Progenitor cell of endocrine pancreas (in vitro differentiated cells): ENCODE results near the gene BTRC. TPM values are rescaled to one million over a fixed set of nuclear protein-coding genes. Genes with fewer than 3 reads are reported as not detected.

Experiments
- DNase-seq: peaks from one replicate; pipeline ENCODE4 v3.0.0; 2021; ENCODE audit warnings: low spot score; ENCODE audit not compliant: unreplicated experiment
- H3K27ac Mint-ChIP-seq: 2 replicates; pipeline ENCODE4 v1.8.0; 2021; ENCODE audit warnings: mild to moderate bottlenecking, moderate library complexity, mixed read lengths
- H3K27me3 Mint-ChIP-seq: 2 replicates; pipeline ENCODE4 v1.8.0; 2021; ENCODE audit warnings: mixed read lengths
- H3K36me3 Mint-ChIP-seq: 2 replicates; pipeline ENCODE4 v1.8.0; 2022; ENCODE audit warnings: mixed read lengths; ENCODE audit not compliant: insufficient read depth
- H3K4me1 Mint-ChIP-seq: 2 replicates; pipeline ENCODE4 v1.8.0; 2021; ENCODE audit warnings: low read depth, mixed read lengths
- H3K4me3 Mint-ChIP-seq: 2 replicates; pipeline ENCODE4 v1.8.0; 2021; ENCODE audit warnings: low read depth, mild to moderate bottlenecking, moderate library complexity, mixed read lengths
- H3K9me3 Mint-ChIP-seq: 2 replicates; pipeline ENCODE4 v1.8.0; 2021; ENCODE audit warnings: low read depth, mixed read lengths
- total RNA-seq: library from RNA; stranded (reverse); gene quantifications from 2 replicates; pipeline ENCODE4 v1.2.1, GENCODE V29; 2021
- TF ChIP-seq, protein P1 (sequence below): fragments of 200-600 bp; sonication (generic); IDR thresholded peaks from one replicate; pipeline ENCODE4 v1.5.0; 2021; ENCODE audit warnings: antibody characterized with exemption, mild to moderate bottlenecking; ENCODE audit not compliant: unreplicated experiment

BTRC gene
- total RNA-seq, 1 donor from 2014 or later = 46.5 TPM

DNA sequence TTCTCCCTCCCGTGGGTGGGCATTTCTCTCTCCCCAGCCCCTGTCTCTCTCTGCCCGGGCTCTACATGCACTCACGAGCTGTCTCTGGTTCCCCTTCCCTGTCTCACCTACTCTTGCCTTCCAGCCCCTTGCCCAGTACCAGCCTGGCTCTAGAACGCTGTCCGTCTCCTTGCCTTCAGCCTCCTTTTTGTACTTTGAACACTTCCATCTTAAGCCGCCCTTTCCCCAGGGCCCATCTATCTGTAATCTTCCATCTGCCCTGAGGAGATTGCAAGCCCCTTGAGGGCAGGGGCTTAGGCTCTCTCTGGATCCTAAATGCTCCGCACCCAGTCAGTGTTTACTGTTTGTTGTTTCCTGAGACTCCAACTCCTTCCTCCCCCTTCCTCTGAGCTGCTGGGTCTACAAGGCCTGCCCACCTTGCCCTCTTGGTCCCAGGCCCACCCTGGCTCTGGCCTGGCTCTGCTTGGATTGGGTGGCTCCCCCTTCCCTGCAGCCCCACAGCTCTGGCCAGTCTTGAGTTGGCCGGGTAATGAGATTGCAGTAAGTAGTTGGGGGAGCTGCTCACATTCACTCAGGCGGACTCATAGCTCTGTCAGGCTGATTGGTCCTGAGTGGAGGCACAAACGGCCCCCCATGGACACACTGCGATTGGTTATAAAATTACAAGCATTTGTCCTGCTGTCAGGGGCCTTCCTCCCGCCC is 205.8 kb downstream of the BTRC start:
- H3K4me1 Mint-ChIP-seq = no peaks in the 10 kb centered on the region
- TF ChIP-seq, protein P1, sequence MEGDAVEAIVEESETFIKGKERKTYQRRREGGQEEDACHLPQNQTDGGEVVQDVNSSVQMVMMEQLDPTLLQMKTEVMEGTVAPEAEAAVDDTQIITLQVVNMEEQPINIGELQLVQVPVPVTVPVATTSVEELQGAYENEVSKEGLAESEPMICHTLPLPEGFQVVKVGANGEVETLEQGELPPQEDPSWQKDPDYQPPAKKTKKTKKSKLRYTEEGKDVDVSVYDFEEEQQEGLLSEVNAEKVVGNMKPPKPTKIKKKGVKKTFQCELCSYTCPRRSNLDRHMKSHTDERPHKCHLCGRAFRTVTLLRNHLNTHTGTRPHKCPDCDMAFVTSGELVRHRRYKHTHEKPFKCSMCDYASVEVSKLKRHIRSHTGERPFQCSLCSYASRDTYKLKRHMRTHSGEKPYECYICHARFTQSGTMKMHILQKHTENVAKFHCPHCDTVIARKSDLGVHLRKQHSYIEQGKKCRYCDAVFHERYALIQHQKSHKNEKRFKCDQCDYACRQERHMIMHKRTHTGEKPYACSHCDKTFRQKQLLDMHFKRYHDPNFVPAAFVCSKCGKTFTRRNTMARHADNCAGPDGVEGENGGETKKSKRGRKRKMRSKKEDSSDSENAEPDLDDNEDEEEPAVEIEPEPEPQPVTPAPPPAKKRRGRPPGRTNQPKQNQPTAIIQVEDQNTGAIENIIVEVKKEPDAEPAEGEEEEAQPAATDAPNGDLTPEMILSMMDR = no peak
- peaks cover 16% of the 10 kb centered on the region for H3K27me3 Mint-ChIP-seq
- no peak overlapping the region for H3K27ac Mint-ChIP-seq
- no peak overlapping the region for H3K4me3 Mint-ChIP-seq
- no peak for DNase-seq
- H3K36me3 Mint-ChIP-seq = no peaks in the 10 kb centered on the region
- no peaks in the 10 kb centered on the region for H3K9me3 Mint-ChIP-seq

DNA sequence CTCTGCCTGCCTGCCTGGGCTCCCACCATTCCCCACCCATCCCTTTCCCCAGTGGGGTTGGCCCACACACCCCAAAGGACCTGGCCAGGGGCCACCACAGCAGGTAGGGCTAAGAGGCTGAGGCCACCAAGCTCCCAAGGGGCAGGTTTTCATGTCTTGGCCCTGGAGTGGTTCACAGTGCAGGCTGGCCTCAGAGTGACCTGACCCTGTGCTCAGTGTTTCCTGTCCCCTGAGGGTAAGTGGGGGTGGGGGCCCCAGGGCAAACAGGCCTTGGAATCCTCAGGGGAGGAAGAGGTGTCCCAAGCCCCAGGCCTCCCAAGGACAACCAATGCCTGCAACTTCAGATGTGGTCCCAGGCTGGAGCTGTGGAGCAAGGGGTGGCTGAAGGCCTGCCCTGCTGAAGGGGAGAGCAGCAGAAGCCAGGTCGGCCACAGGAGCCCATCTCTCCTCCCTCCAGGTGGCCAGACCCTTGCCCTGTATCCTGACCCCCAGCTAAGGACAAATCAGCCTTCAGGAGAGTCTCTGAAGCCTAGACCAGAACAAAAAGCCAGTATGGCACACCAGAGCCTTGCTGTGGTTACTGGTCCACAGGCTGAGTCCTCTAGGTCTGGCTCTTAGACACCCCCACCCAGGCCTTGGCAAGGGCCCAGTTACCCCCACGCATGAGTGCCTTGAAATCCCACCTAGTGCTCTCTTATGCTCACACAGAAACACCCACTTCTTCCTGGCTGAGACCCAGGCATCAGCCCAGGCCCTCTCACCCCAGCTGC is 206.5 kb downstream of the BTRC start:
- no peak overlapping the region for H3K4me3 Mint-ChIP-seq
- H3K36me3 Mint-ChIP-seq = no peaks in the 10 kb centered on the region
- H3K4me1 Mint-ChIP-seq = no peaks in the 10 kb centered on the region
- DNase-seq = no peak
- H3K9me3 Mint-ChIP-seq = no peaks in the 10 kb centered on the region
- no peak overlapping the region for H3K27ac Mint-ChIP-seq
- H3K27me3 Mint-ChIP-seq = peaks cover 24% of the 10 kb centered on the region
- TF ChIP-seq, protein P1 = no peak

DNA sequence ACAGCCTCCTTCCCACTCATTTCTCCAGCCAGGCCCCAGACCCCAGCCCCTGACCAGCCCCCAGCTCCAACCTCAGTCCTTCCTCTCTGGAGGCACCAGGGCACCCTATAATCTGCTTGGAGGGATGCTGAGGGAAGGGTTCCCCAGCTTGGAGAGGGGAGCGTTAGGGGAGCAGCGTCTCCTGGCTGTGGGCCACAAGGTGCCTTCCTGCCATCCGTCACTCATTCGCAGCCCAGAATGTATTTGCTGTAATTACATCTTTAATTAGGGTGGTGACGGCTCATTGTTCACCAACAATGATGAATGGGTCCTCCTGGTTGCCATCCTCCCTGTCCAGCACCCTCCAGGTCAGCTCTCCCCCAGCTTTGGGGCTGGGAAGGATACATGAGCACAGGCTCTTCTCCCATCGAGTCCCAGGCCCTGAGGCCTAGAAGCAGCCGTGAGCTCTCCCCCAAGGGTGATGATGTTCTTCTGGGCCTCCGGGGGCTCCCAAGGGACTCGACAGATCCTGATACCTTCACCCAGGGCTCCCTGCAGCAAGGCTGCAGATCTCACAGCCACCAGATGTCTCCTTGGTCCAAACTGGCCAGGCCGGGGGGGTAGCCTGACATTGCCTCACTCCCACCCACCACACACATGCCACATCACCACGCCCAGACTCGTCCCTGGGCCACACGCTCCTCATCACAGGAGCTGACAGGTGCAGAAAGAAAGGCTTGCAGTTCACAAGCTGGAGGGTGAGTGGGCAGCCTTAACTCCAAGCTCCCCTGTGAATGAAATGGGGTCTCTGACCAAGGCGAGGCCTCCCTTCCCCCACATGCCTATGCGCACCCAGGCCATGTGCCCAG is 207.3 kb downstream of the BTRC start:
- TF ChIP-seq, protein P1 = no peak
- Mint-ChIP-seq H3K4me1 (peaks cover 2% of the 10 kb centered on the region), H3K4me3 (no peak overlapping the region), H3K9me3 (no peaks in the 10 kb centered on the region), H3K27ac (peak overlapping the region; percentile 49), H3K27me3 (peaks cover 30% of the 10 kb centered on the region), H3K36me3 (no peaks in the 10 kb centered on the region)
- DNase-seq = no peak

DNA sequence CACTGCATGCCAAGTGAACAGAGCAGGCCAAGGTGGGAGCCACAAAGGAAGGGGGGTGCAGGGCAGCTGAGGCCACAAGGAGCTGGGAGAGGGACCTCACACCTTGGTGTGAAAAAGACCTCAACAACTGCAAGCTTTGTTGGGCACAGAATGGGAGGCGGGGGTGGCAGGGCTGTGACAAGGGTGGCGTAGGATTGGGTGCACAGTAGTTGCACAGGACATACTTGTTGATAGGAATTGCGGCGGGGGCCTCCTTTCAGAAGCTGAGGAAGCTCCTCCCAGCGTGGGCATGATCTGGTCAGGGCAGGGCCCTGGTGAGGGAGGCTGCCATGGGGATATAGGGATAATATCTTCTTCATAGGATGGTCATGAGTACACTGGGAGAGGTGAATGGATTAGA is 208.3 kb downstream of the BTRC start:
- H3K4me1 Mint-ChIP-seq = peaks cover 5% of the 10 kb centered on the region
- no peaks in the 10 kb centered on the region for H3K36me3 Mint-ChIP-seq
- no peak overlapping the region for H3K27ac Mint-ChIP-seq
- H3K27me3 Mint-ChIP-seq = peaks cover 36% of the 10 kb centered on the region
- H3K9me3 Mint-ChIP-seq = no peaks in the 10 kb centered on the region
- no peak overlapping the region for H3K4me3 Mint-ChIP-seq
- no peak for DNase-seq
- TF ChIP-seq, protein P1 = no peak

DNA sequence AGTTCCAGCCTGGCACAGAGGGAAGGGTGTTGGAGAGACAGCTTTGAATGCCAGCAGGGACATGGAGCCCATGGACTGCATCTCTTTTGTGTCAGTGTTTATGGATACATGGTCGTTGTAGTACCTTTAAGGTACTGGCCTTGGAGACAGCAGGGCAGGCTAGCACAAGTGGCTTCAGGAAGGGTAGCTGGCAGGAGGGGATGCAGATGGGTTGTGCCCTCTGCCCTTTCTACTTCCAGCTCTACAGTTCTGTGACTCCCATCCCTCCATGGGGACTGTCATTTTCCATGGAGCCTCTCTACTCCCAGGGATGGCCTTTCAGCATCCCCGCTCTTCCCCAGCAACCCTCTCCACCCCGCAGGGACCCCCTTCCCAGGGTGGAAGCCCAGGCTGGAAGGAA is 209.0 kb downstream of the BTRC start:
- no peak overlapping the region for H3K27ac Mint-ChIP-seq
- no peaks in the 10 kb centered on the region for H3K36me3 Mint-ChIP-seq
- H3K4me1 Mint-ChIP-seq = peaks cover 7% of the 10 kb centered on the region
- peaks cover 44% of the 10 kb centered on the region for H3K27me3 Mint-ChIP-seq
- H3K4me3 Mint-ChIP-seq = no peak overlapping the region
- H3K9me3 Mint-ChIP-seq = no peaks in the 10 kb centered on the region
- TF ChIP-seq, protein P1 = no peak
- DNase-seq = no peak
